ENCODE measurements around the gene HBB.

HBB gene

GRCh38 chr11:5245155-5245554 is 18.3 kb upstream of the HBB start:
- H3K4me3 ChIP-seq (ENCODE audit: low read depth, low read length), result no peak overlapping the region
- no peak for TF ChIP-seq CTCF (IDR thresholded peaks at IDR 0.05; ENCODE audit: low read depth, low read length)

GRCh38 chr11:5243816-5244180 is 16.9 kb upstream of the HBB start:
- TF ChIP-seq CTCF (IDR thresholded peaks at IDR 0.05; ENCODE audit: low read depth, low read length), result no peak

GRCh38 chr11:5242933-5243815 is 16.3 kb upstream of the HBB start:
- no peak overlapping the region for H3K4me3 ChIP-seq (ENCODE audit: low read depth, low read length)
- TF ChIP-seq CTCF (IDR thresholded peaks at IDR 0.05; ENCODE audit: low read depth, low read length), result no peak

More at GRCh38 chr11:5243816-5244180, 16.9 kb upstream of the HBB start:
- H3K4me3 ChIP-seq (ENCODE audit: low read depth, low read length), result no peak overlapping the region

- no peak overlapping the region for H3K4me3 ChIP-seq (ENCODE audit: low read depth, low read length)
- TF ChIP-seq CTCF (IDR thresholded peaks at IDR 0.05; ENCODE audit: low read depth, low read length), result no peak
Observed at GRCh38 chr11:5242208-5242607, 15.3 kb upstream of the HBB start.

GRCh38 chr11:5241458-5241857 is 14.6 kb upstream of the HBB start:
- H3K4me3 ChIP-seq (ENCODE audit: low read depth, low read length), result no peak overlapping the region
- no peak for TF ChIP-seq CTCF (IDR thresholded peaks at IDR 0.05; ENCODE audit: low read depth, low read length)

GRCh38 chr11:5240458-5240857 is 13.6 kb upstream of the HBB start:
- no peak for TF ChIP-seq CTCF (IDR thresholded peaks at IDR 0.05; ENCODE audit: low read depth, low read length)
- no peak overlapping the region for H3K4me3 ChIP-seq (ENCODE audit: low read depth, low read length)

GRCh38 chr11:5240056-5240455 is 13.2 kb upstream of the HBB start:
- H3K4me3 ChIP-seq (ENCODE audit: low read depth, low read length), result no peak overlapping the region
- TF ChIP-seq CTCF (IDR thresholded peaks at IDR 0.05; ENCODE audit: low read depth, low read length), result no peak
